Measurements from ENCODE around the gene RXYLT1.

RXYLT1 gene

DNA sequence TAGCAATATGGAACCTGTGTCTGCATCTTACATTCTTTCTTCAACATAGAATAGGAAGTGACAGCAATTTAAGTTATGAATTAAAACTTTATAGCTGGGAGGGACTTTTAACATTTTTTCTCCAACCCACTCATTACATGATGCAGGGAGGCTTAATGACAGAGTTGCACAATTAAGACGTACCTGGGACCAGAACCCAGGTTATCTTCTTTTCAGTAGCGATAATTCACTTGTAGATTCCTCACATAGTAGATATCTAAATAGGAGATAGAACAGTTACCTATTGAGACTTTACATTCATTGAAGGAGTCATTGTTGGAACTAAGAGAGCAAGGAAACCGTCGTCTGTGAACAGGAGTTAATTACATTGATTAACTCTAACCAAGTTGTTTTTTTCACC lies 69.9 kb downstream of the RXYLT1 start:
- Histone ChIP-seq H3K36me3 (ENCODE audit: low read depth) (peaks cover 5% of the 10 kb centered on the region; the same call in 1 of the 2 replicates), H3K27ac (ENCODE audit: poor library complexity, severe bottlenecking) (no peak overlapping the region), H3K27me3 (ENCODE audit: insufficient read depth, poor library complexity, severe bottlenecking) (no peaks in the 10 kb centered on the region), H3K4me1 (ENCODE audit: insufficient read depth, poor library complexity, severe bottlenecking) (peaks cover 28% of the 10 kb centered on the region), H3K4me3 (ENCODE audit: severe bottlenecking) (no peak overlapping the region), H3K9me3 (ENCODE audit: severe bottlenecking) (no peaks in the 10 kb centered on the region)
- no peak for ATAC-seq (ENCODE audit: low read depth)
- no peak for TF ChIP-seq CTCF (IDR thresholded peaks at IDR 0.05; ENCODE audit: poor library complexity, severe bottlenecking)
- DNase-seq (ENCODE audit: low spot score) = no peak

GRCh38 chr12:63853978-63854377 lies 74.3 kb downstream of the RXYLT1 start:
- no peaks in the 10 kb centered on the region for H3K9me3 ChIP-seq (ENCODE audit: severe bottlenecking)
- no peak overlapping the region for H3K27ac ChIP-seq (ENCODE audit: poor library complexity, severe bottlenecking)
- no peak overlapping the region for H3K4me3 ChIP-seq (ENCODE audit: severe bottlenecking)
- peaks cover 13% of the 10 kb centered on the region for H3K4me1 ChIP-seq (ENCODE audit: insufficient read depth, poor library complexity, severe bottlenecking)
- ATAC-seq (ENCODE audit: low read depth) (no peak), DNase-seq (ENCODE audit: low spot score) (no peak)
- no peaks in the 10 kb centered on the region for H3K27me3 ChIP-seq (ENCODE audit: insufficient read depth, poor library complexity, severe bottlenecking)
- no peak for TF ChIP-seq CTCF (IDR thresholded peaks at IDR 0.05; ENCODE audit: poor library complexity, severe bottlenecking)
- H3K36me3 ChIP-seq (ENCODE audit: low read depth) = peaks cover 9% of the 10 kb centered on the region

DNA sequence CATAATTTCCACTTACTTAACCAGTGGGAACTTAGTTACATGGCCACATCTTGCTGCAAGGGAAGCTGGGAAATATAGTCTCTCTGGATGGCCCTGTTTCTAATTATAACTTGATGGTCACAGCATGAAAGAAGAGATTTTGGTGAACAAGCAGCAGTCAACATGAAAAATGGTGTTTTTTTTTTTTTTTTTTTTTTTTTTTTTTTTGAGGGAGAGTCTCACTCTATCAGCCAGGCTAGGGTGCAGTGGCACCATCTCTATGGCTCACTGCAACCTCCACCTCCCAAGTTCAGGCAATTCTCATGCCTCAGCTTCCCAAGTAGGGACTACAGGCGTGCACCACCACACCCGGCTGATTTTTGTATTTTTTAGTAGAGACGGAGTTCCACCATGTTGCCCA lies 75.6 kb downstream of the RXYLT1 start:
- Histone ChIP-seq H3K27me3 (ENCODE audit: insufficient read depth, poor library complexity, severe bottlenecking) (no peaks in the 10 kb centered on the region), H3K36me3 (ENCODE audit: low read depth) (peaks cover 11% of the 10 kb centered on the region), H3K9me3 (ENCODE audit: severe bottlenecking) (no peaks in the 10 kb centered on the region), H3K4me1 (ENCODE audit: insufficient read depth, poor library complexity, severe bottlenecking) (peaks cover 5% of the 10 kb centered on the region), H3K27ac (ENCODE audit: poor library complexity, severe bottlenecking) (no peak overlapping the region), H3K4me3 (ENCODE audit: severe bottlenecking) (no peak overlapping the region)
- TF ChIP-seq CTCF (IDR thresholded peaks at IDR 0.05; ENCODE audit: poor library complexity, severe bottlenecking) = no peak
- no peak for DNase-seq (ENCODE audit: low spot score)
- no peak for ATAC-seq (ENCODE audit: low read depth)

DNA sequence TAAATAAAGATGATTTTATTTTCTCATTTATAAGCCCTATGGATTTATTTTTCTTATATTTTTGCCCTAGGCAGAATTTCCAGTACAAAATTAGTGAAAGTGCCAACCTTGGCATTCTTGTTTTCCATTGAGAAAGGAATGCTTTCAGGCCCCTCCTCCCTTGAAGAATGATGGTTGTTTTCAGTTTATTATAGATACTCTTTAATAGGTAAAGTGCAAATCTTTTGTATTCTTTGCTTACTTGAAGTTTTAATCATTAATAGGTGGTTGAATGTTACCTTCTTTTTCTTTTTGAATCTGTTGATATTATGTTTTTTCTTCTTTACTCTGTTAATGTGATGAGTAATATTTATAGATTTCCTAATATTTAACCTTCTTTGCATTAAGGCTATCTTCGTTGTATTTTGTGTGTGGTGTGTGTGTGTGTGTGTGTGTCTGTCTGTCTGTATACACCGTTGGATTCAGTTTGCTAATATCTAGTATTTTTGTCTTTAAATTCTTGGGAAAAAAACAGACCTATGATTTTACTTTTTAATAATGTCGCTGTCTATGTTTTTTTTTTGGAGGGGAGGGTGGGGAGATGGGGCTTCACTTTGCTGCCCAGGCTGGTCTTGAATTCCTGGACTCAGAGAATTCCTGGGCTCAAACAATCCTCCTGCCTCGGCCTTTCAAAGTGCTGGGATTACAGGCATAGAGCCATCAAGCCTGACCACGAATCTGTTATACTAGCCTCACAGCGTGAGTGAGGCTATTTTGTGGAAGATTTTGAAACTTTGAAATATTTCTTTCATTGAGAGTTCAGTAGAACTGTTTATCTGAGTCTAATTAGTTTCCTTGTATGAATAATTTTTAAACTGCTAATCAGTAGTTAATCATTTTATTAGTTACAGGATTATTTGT lies 78.3 kb downstream of the RXYLT1 start:
- DNase-seq (ENCODE audit: low spot score) (no peak), ATAC-seq (ENCODE audit: low read depth) (no peak)
- peaks cover 23% of the 10 kb centered on the region for H3K4me1 ChIP-seq (ENCODE audit: insufficient read depth, poor library complexity, severe bottlenecking)
- H3K4me3 ChIP-seq (ENCODE audit: severe bottlenecking) = no peak overlapping the region
- no peak for TF ChIP-seq CTCF (IDR thresholded peaks at IDR 0.05; ENCODE audit: poor library complexity, severe bottlenecking)
- H3K27ac ChIP-seq (ENCODE audit: poor library complexity, severe bottlenecking) = no peak overlapping the region
- no peaks in the 10 kb centered on the region for H3K9me3 ChIP-seq (ENCODE audit: severe bottlenecking)
- H3K27me3 ChIP-seq (ENCODE audit: insufficient read depth, poor library complexity, severe bottlenecking) = no peaks in the 10 kb centered on the region
- H3K36me3 ChIP-seq (ENCODE audit: low read depth) = peaks cover 11% of the 10 kb centered on the region
